Measurements from ENCODE around the gene TBC1D5. TPM values are rescaled to one million over a fixed set of nuclear protein-coding genes. Genes with fewer than 3 reads are reported as not detected.

TBC1D5 gene
- total RNA-seq, 1 experiment from 2014 or later = 43.3 TPM

GRCh38 chr3:17190353-17191078 lies 551.9 kb downstream of the TBC1D5 start:
- Mint-ChIP-seq H3K27ac (ENCODE audit: low read depth, unreplicated experiment) (no peak overlapping the region), H3K4me3 (ENCODE audit: unreplicated experiment) (no peak overlapping the region), H3K4me1 (ENCODE audit: insufficient read depth, unreplicated experiment) (no peaks in the 10 kb centered on the region), H3K36me3 (ENCODE audit: insufficient read depth, unreplicated experiment) (peaks cover 9% of the 10 kb centered on the region), H3K9me3 (ENCODE audit: unreplicated experiment) (no peaks in the 10 kb centered on the region), H3K27me3 (ENCODE audit: insufficient read depth, unreplicated experiment) (no peaks in the 10 kb centered on the region)
- DNase-seq (ENCODE audit: unreplicated experiment) = no peak
- BruUV-seq (replicated peaks) = no TSS peak
- POLR2A ChIA-PET = interaction anchor here (0.7 kb wide), 1 partner anchor 65 kb away, joined by 3 read pairs; no protein-coding TSS in a partner anchor
- CTCF ChIA-PET = no interaction called here
- no peak for TF ChIP-seq CTCF (IDR thresholded peaks at IDR 0.05; ENCODE audit: unreplicated experiment)
- intact Hi-C loops (cut with micrococcal nuclease) = no loop called here

GRCh38 chr3:17188378-17188777 lies 554.1 kb downstream of the TBC1D5 start:
- ChIA-PET CTCF (interaction anchor here (0.6 to 0.7 kb wide), 2 partner anchors 192 to 787 kb away, joined by 3 read pairs; no protein-coding TSS in a partner anchor), POLR2A (no interaction called here)
- BruUV-seq (replicated peaks) = no TSS peak
- Mint-ChIP-seq H3K36me3 (ENCODE audit: insufficient read depth, unreplicated experiment) (peaks cover 18% of the 10 kb centered on the region), H3K4me1 (ENCODE audit: insufficient read depth, unreplicated experiment) (peaks cover 5% of the 10 kb centered on the region), H3K9me3 (ENCODE audit: unreplicated experiment) (no peaks in the 10 kb centered on the region), H3K4me3 (ENCODE audit: unreplicated experiment) (no peak overlapping the region), H3K27ac (ENCODE audit: low read depth, unreplicated experiment) (no peak overlapping the region), H3K27me3 (ENCODE audit: insufficient read depth, unreplicated experiment) (no peaks in the 10 kb centered on the region)
- intact Hi-C loops (cut with micrococcal nuclease) = no loop called here
- no peak for TF ChIP-seq CTCF (IDR thresholded peaks at IDR 0.05; ENCODE audit: unreplicated experiment)
- no peak for DNase-seq (ENCODE audit: unreplicated experiment)

GRCh38 chr3:17187589-17188184 lies 554.7 kb downstream of the TBC1D5 start:
- intact Hi-C loops (cut with micrococcal nuclease) = no loop called here
- no peak overlapping the region for H3K4me3 Mint-ChIP-seq (ENCODE audit: unreplicated experiment)
- H3K27me3 Mint-ChIP-seq (ENCODE audit: insufficient read depth, unreplicated experiment) = no peaks in the 10 kb centered on the region
- ChIA-PET CTCF (interaction anchor here (0.7 kb wide), 1 partner anchor 786 kb away, joined by 3 read pairs; no protein-coding TSS in a partner anchor), POLR2A (no interaction called here)
- peaks cover 5% of the 10 kb centered on the region for H3K4me1 Mint-ChIP-seq (ENCODE audit: insufficient read depth, unreplicated experiment)
- peaks cover 18% of the 10 kb centered on the region for H3K36me3 Mint-ChIP-seq (ENCODE audit: insufficient read depth, unreplicated experiment)
- no TSS peak for BruUV-seq (replicated peaks)
- DNase-seq (ENCODE audit: unreplicated experiment) = no peak
- H3K27ac Mint-ChIP-seq (ENCODE audit: low read depth, unreplicated experiment) = no peak overlapping the region
- no peaks in the 10 kb centered on the region for H3K9me3 Mint-ChIP-seq (ENCODE audit: unreplicated experiment)
- no peak for TF ChIP-seq CTCF (IDR thresholded peaks at IDR 0.05; ENCODE audit: unreplicated experiment)

GRCh38 chr3:17183951-17184550 lies 558.4 kb downstream of the TBC1D5 start:
- Mint-ChIP-seq H3K27me3 (ENCODE audit: insufficient read depth, unreplicated experiment) (no peaks in the 10 kb centered on the region), H3K36me3 (ENCODE audit: insufficient read depth, unreplicated experiment) (peaks cover 14% of the 10 kb centered on the region), H3K27ac (ENCODE audit: low read depth, unreplicated experiment) (peak overlapping the region; percentile 70), H3K4me3 (ENCODE audit: unreplicated experiment) (no peak overlapping the region), H3K4me1 (ENCODE audit: insufficient read depth, unreplicated experiment) (peaks cover 5% of the 10 kb centered on the region), H3K9me3 (ENCODE audit: unreplicated experiment) (no peaks in the 10 kb centered on the region)
- TF ChIP-seq CTCF (IDR thresholded peaks at IDR 0.05; ENCODE audit: unreplicated experiment) = no peak
- POLR2A ChIA-PET = interaction anchor here (0.7 kb wide), 1 partner anchor 34 kb away, joined by 3 read pairs; no protein-coding TSS in a partner anchor
- BruUV-seq (replicated peaks) = no TSS peak
- peak; percentile 47 for DNase-seq (ENCODE audit: unreplicated experiment)
- CTCF ChIA-PET = interaction anchor here (0.6 to 1.1 kb wide), 4 partner anchors 7 to 1014 kb away, joined by 3 read pairs; no protein-coding TSS in a partner anchor
- intact Hi-C loops (cut with micrococcal nuclease) = no loop called here
